Middle frontal gyrus (tissue), 1 donor: ENCODE data around the gene TELO2.
"Not testable (repeated sequence)": the region's sequence is repeated elsewhere in the genome, so short reads cannot be mapped to it uniquely, and the experiment has no call there.

Experiments
- DNase-seq: peaks from one replicate; pipeline ENCODE4 v3.0.0-alpha.2; 2015; ENCODE audit warnings: low spot score; ENCODE audit errors: extremely low spot score

Gene TELO2

DNA sequence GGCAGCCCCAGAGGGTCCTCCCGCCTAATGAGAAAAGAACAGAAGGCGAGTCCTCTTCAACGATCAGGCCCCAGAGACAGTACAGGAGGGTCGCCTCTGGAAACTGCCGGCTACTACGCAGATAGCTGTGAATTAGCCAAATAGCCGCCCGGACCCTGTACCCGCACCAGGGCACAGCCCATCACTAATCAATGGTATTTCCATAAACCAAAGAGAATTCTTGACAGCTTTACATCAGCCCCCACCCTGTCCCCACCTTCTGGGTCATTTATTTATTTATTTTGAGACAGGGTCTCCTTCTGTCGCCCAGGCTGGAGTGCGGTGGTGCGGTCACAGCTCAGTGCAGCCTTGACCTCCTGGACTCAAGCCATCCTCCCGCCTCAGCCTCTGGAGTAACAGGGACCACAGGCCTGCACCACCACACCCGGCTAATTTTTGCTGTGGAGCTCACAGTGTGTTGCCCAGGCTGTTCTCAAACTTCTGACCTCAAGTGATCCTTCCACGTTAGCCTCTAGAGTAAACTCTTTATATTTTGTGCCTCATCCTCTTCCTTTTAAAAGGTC lies 17.5 kb upstream of the TELO2 start:
- DNase-seq = no peak

DNA sequence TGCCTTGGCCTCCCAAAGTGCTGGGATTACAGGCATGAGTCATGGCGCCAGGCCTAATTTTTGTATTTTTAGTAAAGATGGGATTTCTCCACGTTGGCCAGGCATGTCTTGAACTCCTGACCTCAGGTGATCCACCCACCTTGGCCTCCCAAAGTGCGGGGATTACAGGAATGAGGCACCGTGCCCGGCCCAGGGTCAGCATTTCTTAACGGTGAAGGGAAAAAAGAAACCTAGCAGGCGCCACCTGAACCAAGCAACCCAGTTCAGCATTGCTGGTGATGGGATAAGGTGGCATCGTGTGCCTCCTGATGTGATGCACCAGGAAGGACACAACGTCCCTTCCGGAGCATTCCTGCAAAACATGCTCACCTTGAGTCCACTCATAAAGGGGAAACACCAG lies 16.1 kb upstream of the TELO2 start:
- no peak for DNase-seq

DNA sequence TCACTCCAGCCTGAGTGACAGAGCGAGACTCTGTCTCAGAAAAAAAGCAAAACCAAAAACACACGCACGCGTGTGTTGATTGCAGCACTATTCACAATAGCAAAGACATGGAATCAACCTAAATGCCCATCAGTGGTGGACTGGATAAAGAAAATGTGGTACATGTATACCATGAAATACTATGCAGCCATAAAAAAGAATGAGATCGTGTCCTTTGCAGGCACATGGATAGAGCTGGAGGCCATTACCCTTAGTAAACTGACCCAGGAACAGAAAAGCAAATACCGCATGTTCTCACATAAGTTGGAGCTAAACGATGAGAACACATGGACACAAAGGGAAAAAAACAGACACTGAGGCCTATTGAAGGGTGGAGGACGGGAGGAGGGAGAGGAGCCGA lies 14.2 kb upstream of the TELO2 start:
- DNase-seq = not testable (repeated sequence)

DNA sequence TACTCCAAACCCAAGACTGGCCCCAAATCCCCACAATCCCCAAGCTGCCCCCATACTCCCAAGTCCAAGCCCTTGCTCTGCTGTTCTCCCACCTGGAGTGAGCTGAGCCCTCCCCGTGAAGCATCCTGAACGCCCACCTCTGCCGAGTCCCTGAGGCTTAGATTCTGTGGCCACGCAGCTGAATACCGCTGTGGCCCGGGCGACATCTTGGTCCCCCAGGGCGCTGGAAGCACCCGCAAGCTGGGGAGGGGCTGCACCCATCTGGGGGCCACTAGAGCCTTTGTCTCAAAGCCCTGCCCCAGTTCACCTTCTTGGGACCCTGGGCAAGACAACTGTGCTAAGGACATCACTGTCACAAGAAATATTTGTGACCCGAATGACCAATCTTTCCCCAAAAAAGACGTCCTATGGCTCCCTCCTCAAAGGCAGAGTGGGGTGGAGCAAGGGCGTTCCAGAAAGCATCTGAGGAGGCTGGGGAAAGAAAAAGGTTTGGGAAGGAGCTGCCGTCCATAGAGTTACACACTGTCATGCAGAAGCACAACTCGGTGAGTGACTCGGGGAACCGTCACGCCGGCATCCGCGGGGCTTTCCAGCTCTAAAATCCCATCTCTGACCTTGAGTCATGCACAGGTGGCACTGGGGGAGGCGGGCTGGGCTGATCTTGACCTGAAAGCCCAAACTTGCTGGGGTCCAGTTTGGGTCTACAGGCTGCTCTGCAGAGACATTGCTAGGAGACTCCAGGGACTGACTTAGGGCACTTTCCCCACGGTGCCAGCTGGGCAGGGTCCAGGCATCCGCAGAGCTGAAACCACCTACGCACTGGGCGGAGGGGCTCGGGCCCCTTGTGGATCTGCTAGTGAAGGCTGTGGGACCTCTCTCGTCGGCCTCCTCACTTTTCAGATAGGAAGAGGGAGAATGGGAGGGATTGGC lies 11.0 kb upstream of the TELO2 start:
- DNase-seq = no peak

DNA sequence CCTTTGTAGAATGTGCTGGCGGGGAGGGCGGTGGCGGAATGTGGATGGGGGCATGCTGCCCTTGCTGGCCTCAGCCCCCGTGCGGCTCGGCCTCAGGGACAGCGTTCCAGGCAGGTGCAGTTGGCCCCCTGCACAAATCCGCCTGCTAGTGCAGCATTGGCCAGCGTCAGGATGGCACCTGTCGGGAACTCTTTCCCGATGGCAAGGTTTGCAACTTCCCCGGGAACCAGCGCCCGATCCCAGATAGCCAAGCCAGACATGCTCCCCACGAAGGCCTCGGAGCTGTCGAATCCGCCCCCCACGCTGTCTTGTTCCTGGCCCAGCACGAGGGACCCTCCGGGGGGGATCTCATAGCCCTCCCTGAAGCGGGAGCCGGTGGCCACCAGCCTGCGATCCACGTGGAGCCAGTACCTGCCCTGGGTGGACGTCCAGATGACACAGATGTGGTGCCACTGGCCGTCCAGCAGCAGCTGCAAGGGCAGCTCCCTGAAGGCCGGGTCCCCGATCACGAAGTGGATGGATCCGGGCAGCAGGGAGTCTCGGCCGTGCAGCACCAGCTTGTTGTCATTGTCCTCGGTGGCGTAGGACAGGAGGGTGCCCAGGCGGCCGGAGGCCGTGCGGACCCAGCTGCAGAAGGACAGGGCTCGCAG lies 7.2 kb upstream of the TELO2 start:
- DNase-seq = no peak

DNA sequence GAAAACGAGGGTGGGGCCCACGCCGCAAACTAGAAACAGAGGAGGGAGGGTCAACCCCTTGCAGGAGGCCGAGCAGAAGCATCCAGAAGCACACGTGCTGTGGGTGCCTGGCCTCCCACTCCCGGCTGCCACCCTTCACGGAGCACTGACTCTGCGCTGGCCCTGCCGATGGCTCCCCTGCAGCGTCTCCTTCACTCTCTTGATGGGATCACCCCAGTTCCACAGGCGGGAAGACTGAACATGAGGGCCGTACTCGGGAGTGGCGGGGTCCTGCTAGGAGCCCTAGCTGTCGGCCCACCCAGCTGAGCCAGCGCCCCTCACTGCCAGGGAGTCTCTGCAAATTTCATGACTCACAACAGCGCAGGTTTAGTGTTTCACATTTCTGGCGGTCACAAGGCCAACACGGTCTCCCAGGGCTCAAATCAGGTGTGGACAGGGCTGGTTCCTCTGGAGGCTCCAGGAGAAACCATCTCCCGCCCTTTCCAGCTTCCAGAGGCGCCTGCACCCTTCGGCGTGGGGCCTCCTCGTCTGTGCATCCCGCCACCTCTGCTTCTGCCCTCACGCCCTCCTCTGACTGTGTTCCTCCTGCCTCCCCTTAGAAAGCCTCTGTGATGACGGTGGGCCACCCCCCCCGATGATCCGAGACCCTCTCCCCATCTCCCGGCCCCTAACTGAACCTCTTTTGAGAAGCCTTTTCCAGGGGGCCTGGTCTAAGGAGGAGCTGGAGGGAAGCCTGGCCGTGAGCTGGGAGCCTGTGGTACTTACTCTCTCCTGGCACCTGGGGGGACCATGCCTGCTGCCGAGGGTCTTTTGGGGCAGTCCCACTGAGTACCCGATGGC lies 6.4 kb upstream of the TELO2 start:
- no peak for DNase-seq

DNA sequence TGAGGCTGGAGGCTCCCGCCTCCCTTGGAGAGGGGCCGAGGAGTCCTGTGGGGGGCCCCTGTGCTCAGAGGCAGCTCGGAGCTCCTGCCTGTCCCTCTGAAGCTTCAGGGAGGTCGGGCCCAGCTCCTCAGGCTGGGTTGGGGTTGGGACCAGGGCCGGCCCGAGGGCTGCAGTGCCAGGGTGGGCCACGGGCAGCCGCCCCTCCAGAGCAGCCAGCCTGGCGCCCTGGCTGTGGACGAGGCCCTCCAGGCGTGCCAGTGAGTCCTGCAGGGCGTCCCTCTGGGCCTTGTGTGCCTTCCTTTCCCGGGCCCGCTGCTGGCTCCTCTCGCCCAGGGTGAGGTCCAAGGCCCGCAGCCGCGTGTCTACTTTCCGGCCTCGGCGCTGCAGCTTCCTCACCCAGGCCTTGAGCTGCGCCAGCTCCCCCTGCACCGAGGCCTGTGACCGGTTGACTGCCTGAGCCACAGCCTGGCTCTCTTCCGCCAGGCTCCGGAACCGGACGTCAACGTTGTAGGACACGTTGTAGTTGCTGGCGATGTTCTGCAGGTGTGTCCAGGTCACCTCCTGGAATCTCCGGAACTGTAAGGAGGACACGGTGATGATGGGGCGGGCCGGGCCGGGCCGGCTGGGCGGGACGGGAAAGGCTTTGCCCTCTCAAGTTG lies 5.6 kb upstream of the TELO2 start:
- DNase-seq = no peak

DNA sequence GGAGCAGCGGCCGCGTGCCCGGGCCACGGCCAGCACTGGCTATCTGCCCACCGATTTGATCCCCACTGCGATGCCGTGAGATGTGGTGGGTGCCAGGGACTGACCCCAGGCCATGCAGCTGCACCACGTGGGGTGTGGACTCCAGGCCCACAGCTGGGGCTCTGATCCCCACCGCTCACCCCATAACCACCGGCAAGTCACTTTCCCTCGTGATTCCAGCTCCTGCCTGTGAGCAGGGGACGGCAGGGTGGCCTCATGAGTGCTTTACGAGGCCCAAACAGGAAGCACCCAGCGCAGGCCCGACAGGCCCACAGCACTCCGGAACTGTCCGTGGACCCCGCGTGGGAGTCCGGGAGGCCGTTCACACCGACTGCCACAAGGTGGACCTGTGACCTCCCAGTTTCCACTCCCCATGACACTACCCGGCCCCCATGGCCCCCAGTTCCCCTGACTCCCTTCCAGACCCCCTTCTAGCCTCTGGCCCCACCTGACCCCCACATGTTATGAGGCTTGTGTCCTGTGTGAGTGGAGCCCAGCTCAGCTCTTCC lies 5.0 kb upstream of the TELO2 start:
- no peak for DNase-seq

DNA sequence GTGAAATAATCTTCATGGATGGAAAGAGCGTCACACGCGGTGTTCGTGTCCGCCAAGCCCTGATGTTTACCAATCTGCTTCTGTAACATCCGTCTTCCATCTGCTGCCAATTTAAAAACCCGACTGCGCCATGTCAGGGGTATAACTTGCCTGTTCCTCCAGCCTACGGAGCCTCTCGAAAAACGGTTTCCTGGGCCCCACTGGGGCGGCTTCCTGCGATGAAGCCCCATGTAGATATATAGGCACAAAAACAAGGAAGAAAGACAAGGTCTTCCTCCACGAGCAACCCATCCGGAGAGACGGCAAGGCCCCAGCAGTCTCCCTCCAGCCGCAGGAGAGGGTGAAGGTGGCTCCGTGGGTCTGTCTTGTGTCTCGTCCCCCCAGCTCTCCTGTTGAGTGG lies 4.5 kb upstream of the TELO2 start, which contains the start of gene PTX4:
Gene PTX4, minus strand, starts transcription at position 326 of the 400 bp plus-strand sequence. Its CDS starts 35 bp downstream, at position 291.
- no peak for DNase-seq

DNA sequence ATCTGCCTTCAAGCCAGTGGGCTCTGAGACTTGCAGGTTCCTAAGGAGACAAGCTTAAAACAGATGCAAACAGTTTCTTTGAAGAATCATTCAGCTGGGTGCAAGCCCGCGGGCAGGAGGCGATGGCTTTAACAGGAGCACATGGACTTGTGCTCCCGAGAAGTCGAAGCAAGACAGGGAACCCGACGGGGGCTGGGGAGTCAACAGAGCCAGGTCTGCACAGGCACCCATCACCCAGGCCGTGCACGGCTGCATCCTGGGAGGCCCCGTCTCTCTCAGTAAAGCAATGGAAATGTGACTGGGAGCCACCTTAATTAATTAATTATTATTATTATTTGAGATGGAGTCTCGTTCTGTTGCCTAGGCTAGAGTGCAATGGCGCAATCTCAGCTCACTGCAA lies 4.1 kb upstream of the TELO2 start:
- no peak for DNase-seq

DNA sequence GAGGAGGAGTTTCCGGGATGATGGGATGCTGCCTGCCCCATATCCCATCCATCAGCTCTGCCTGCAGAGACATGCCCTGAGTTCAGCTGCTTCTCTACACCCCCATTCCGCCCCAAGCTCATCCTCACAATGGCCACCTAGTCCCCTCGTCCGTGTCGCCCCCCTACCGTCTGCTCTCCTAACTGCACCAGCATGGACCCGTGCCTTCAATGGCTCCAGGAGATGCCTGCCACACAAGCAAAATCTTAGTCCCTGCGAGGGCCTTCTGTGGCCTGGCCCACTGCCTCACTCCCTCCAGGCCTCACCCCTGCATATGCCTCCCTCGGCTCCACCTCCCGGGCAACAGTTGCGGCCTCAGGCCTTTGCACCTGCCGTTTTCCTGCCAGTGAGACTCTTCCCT lies 1.8 kb upstream of the TELO2 start:
- no peak for DNase-seq

DNA sequence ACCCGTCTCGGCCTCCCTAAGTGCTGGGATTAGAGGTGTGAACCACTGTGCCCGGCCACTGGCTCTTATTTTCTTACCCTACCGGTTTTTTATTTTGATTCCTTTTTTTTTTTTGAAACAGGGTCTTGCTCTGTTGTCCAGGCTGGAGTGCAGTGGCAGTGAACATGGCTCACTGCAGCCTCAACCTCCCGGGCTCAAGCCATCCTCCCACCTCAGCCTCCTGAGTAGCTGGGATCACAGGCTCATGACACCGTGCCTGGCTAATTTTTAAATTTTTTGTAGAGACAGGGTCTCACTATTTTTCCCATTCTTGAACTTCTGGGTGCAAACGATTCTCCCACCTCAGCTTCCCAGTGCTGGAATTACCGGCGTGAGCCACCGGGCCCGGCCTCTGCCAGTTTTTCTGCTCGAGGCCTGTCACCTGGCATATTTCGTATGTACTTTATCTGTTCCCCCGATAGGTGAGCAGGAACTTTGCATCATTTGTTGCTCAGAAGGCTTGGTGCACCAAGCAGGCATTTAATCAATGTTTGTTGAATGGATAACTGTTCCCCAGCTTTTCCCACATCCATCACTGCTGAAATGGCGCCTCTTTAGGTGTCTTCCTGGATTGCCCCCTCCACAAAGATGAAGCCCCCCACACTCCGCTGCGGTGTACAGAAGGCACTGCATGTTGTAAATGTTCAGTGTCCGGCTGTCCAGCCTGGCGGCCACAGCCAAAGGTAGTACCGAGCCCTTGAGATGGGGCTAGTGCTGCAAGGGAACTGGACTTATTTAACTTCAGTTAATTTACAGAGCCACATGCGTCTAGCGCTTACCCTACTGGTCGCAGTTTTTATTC lies 858 bp upstream of the TELO2 start:
- no peak for DNase-seq

DNA sequence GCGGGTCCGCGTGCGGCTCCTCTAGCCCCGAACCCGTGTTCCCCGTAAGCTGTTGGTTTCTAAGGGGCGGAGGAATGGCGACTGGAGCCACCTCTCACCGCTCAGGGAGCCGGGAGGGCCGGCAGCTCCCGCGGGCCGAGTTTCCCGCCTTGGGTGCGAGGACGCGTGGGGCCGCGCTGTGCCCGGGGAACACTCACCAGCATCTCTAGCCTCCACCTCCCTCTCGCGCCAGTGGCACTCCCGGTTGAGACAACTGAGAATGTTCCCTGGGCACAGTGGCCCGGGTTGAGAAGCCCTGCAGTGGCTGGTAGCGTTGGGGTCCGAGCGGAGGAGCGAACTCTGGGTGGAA lies 560 bp downstream of the TELO2 start:
- DNase-seq = no peak

DNA sequence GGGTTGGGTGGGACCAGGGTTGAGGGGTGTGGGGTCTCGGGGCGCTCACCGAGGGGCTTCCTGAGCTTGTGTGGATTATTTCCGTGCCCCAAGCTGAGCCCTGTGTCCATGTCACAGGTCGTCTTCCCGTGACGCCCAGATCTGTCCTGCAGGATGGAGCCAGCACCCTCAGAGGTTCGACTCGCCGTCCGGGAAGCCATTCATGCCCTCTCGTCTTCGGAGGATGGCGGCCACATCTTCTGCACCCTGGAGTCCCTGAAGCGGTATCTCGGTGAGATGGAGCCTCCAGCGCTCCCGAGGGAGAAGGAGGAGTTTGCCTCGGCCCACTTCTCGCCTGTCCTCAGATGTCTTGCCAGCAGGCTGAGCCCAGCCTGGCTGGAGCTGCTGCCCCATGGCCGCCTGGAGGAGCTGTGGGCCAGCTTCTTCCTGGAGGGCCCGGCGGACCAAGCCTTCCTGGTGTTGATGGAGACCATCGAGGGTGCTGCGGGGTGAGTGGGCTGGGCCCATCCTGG lies 1.0 kb downstream of the TELO2 start:
- DNase-seq = peak; percentile 5

DNA sequence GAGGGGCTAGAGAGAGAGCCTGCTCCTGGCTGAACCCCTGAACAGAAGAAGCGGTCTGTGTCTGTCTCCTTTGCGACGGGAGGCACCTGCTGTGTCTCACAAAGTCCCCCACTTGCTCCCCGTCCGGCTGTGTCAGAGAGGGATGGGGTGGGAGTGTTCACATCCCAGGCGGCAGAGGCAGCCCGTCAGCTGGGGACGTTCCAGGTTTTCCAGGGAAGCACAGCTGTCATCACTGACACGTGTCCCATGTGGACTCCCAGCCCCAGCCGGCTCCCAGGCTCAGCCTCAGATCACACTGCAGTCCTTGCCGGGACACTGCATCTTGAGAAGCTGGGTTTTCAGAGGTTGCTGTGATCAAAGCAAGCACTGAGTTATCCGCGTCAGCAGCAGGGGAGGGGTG lies 1.6 kb downstream of the TELO2 start:
- no peak for DNase-seq

DNA sequence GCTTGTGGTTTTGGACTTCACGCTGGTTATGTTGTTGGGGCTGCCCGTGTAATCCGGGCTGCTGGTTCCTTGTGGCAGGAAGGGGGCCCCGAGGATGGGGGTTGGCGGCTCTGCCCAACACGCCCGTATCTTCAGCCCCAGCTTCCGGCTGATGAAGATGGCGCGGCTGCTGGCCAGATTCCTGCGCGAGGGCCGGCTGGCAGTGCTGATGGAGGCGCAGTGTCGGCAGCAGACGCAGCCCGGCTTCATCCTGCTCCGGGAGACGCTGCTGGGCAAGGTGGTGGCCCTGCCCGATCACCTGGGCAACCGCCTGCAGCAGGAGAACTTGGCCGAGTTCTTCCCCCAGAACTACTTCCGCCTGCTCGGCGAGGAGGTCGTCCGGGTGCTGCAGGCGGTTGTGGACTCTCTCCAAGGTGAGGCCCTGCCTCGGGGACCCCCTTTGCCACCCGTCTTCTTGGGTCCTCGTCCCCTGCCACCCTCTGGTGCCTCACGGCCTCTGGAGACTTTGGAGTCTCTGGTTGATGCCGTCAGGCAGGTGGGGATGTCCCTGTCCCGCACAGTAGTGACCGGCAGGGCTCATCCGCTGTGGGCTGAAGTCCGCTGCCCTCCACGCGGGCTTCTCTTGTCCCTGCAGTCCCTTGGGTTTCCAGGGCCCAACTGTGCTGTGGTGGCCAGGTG lies 2.2 kb downstream of the TELO2 start:
- DNase-seq = no peak

DNA sequence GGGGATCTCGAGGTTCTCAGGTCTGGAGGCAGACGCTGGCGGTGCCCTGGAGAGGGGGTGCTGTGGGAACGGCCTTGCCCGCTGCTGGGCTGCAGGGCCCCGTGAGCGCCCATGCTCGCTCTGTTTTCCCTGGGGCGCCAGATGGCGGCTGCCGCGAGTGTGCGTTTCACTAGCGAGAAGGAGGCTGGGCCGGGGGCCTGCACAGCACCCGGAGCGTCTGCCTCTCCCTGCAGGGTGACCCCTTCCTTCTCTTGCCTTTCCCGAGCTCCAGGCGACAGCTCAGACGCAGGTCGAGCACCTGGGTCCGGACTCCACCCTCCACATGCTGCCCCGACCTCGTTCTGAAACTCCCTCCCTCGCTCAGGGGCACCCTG lies 2.7 kb downstream of the TELO2 start:
- DNase-seq = no peak

DNA sequence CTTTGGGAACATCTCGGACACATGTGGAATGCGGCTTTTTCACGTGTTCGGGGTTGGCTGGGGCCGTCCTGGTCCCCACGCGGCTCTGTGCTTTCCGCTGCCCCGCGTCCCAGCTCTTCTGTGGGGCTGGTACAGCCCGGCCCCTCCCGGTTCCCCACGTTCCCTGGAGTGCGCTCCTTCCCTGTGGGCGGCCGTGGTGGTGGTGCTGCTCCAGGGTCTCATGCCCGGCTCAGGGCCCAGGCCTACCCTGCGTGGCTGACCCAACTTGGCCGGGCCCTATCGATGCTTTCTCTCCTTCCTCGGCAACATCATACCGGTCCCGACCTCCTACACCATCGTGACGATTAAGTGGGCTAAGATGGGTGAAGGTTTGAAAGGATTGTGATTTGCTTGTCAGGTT lies 3.3 kb downstream of the TELO2 start:
- no peak for DNase-seq

DNA sequence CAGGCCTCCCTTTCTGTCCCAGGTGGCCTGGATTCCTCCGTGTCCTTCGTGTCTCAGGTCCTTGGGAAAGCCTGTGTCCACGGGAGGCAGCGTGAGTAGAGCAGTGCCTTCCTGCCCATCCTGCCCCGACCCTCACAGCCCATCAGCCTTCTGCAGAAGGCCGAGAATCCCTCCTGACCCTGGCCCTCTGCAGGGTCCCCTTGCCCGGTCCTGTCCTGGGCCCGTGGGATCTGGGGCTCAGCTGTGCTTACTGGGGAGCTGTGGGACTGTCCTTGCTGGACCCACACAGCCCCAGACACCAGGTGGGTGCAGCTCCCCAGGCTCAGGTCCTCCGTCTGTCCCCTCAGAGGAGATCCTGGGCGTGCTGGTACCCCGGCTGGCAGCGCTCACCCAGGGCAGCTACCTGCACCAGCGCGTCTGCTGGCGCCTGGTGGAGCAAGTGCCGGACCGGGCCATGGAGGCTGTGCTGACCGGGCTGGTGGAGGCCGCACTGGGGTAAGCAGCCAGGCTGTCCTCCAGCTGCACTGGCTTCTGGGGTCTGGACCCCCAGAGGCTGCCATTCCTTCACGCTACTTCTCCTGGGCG lies 3.9 kb downstream of the TELO2 start:
- no peak for DNase-seq
